Measurements from ENCODE around the gene ARSB. TPM values are rescaled to one million over a fixed set of nuclear protein-coding genes. Genes with fewer than 3 reads are reported as not detected.
"Not testable (repeated sequence)": the region's sequence is repeated elsewhere in the genome, so short reads cannot be mapped to it uniquely, and the experiment has no call there.

The ARSB gene
- total RNA-seq, 1 donor, result 9.7 TPM

DNA sequence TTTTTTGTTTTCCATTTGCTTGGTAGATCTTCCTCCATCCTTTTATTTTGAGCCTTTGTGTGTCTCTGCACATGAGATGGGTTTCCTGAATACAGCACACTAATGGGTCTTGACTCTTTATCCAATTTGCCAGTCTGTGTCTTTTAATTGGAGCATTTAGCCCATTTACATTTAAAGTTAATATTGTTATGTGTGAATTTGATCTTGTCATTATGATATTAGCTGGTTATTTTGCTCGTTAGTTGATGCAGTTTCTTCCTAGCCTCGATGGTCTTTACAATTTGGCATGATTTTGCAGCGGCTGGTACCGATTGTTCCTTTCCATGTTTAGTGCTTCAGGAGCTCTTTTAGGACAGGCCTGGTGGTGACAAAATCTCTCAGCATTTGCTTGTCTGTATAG lies 133.2 kb downstream of the ARSB start:
- not testable (repeated sequence) for DNase-seq (ENCODE audit: low read depth in 2 of 3, low spot score in 2 of 3)

DNA sequence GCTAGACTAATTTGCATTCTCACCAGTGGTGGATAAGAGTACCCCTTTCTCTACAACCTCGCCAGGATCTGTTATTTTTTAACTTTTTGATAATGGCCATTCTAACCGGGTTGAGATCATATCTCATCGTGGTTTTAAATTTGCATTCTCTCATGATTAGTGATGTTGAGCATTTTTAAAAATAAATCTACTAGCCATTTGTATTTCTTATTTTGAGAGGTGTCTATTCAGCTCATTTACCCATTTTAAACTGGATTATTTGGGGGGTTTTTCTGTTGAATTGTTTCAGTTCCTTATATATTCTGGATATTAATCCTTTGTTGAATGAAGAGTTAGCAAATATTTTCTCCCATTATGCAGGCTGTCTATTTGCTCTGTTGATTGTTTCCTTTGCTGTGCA lies 139.6 kb downstream of the ARSB start:
- DNase-seq (ENCODE audit: low read depth in 2 of 3, low spot score in 2 of 3), result no peak

DNA sequence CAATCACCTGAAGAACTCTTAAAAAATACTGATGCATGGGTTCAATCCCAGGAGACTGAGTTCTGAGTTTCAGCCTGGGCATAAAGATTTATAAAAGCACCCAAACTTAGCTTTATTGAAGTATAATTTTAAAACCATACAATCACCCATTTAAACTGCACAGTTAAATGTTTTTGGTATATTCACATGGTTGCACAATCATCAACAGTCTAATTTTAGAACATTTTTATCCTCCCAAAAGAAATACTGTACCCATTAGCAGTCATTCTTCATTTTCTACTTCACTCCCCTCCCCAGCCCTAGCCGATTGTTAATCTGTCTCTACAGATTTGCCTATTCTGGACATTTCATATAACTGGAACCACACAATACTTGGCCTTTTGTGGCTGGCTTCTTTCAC lies 141.7 kb downstream of the ARSB start:
- no peak for DNase-seq (ENCODE audit: low read depth in 2 of 3, low spot score in 2 of 3)

DNA sequence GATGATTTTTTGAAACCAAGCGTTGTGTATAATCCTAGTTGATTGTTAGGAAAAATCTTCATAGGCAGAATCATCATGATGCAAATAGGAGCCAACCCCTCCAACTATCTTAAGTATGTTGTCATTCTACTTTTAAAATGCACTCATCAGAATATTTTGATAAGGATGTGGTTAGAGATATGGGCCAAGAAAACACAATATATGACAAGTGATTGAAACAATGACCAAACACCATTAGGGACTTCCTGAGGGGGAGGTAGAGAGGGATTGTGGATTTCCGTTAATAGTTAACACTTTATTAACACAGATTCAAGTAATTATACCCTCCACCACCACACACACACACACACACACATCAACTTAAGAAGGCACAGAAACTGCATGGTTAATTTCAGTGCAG lies 143.3 kb downstream of the ARSB start:
- DNase-seq (ENCODE audit: low read depth in 2 of 3, low spot score in 2 of 3), result no peak

DNA sequence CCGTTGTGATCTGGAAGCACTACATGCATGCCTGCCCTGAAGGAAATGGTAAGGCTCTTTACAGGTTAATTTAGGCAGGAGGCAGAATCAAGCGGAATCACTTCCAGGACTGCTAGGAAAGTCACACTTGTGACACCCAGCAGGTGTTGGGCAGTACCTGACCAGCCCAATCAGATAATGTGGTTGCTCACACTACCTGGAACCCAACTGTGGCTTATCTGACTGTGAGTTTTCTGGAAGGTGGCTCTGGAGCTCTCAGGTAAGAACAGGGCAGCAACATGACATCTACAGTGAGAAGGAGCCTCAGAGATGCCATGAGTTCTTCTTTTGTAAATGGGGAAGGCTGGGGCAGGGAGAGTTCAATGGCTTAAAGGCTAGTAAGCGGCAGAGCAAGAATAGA lies 146.4 kb downstream of the ARSB start:
- DNase-seq (ENCODE audit: low read depth in 2 of 3, low spot score in 2 of 3), result no peak

DNA sequence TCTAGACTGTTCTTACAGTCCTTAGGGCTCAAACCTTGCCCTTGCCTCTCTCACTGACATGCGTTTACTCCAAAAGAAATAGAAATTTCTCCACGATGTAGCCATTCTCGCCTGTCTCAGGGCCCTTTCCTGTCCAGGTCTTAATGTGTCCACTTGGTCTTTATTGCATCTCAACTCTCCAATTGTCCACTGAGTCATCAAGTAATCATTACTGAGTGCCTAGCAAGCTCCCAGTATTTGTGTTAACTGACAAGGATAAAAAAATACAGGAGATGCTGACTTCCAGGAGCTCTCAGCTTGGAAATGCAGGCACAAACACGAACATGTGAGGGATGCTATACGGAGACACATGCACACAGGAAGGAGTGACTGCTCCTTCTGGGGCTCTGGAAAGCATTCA lies 147.3 kb downstream of the ARSB start:
- no peak for DNase-seq (ENCODE audit: low read depth in 2 of 3, low spot score in 2 of 3)

DNA sequence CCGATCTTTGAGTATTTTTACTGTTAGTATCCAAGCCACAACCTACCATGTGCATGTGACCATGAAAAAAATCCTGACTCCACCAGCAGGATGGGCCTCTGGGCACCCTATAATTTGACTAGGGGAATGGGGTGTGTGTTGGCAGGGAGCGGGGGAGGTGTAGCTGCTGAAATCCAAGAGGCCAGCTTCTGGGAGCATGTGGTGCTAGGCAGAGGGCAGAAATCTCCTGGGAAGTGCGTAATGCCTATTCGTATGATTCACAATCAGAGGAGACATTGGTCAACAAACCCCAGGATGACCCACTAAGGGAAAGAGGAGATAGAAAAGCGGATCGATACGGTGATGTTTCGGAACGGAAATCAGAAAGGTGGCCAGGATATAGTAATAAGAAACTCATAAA lies 149.9 kb downstream of the ARSB start:
- no peak for DNase-seq (ENCODE audit: low read depth in 2 of 3, low spot score in 2 of 3)

DNA sequence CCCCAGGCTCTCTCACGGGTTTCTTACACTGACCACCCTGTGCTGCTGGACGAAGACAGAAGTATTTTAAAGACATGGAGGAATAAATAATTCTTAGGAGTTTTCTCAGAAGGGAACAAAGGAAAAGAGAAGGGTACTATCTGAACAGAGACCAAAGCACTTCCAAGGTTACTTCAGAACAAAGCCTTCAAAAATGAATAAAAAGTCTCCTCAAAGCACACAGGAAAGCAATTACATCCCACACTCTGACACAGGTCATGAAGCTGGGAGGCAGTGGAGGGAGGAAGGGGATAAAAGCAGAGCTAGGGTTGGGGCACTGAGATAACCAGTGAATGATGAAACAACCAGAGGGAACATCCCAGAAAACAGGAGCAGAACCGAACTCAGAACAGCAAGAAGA lies 151.8 kb downstream of the ARSB start:
- DNase-seq (ENCODE audit: low read depth in 2 of 3, low spot score in 2 of 3), result no peak

DNA sequence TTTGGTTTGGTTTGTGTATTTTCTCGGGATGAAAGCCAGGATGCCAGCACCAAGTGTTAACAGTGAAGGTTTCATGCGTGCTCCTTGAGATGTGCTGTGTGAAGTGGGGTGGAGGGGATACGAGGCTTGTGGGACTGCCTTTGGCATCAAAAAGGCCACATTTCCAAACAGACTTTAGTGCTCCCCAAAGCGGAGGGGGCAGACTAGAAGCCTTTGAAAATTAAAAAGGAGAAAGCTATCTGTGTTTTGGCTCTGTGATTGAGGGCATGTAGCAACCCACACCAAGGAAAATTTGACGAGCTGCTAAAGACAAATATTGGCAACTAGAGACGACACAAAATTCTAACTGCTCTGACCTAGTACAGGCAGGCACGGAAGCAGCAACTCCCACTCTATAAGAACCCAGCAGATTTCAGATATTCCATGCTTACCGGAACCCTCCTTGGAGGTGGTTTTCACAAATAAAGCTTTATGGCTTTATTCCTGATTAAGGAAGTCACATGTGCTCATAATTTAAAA lies 154.5 kb downstream of the ARSB start:
- DNase-seq (ENCODE audit: low read depth in 2 of 3, low spot score in 2 of 3), result no peak

DNA sequence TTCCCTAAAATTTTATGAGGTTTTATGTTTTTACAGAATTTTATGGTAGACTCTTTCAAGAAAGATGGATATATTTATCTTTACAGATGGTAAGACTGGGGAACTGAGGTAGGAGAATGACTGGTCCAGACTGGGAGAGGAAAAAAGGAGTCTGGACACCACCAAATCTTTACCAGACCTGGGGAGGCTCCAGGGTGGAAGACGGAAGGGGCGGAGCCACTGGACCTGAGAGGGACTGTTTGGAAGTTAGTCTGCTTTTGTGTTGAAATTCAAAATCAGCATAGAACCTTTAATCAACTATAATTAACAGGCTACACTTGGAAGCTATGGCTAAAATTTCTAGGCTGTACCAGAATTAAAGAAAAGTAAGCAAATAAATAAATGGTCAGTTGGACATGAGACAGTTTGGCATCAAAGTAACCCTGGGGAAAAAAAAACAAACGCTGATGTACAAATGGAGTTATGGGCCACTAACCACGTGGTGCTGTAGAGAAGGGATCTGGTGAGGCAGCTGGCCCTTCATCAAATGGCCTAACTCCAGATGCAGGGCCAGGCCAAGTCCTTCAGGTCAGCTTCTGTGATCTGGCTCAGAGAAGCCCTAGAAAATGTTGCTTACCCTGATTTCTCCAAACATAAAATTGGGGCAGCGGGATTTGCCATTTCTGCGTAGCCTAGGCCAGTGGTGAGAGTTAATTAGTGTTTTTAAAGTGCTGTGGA lies 155.1 kb downstream of the ARSB start:
- DNase-seq (ENCODE audit: low read depth in 2 of 3, low spot score in 2 of 3), result no peak

DNA sequence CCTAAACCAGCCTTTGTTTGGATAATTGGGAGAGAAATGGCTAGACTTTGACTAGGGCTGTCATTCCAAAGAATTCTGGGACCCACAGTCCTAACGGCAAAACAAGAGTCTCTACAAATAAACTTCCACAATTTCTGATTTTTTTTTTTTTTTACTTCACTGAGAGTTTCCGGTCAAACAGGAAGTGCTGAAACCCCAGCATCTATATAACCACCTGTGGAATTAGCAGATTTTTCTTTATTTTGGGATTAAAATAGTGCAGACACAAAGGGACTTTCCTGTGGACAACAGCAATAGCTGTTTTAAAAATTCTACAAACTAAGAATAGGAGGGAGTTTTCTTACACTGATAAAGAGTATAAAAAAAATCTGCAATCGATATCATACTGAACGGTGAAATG lies 157.4 kb downstream of the ARSB start:
- DNase-seq (ENCODE audit: low read depth in 2 of 3, low spot score in 2 of 3), result no peak

DNA sequence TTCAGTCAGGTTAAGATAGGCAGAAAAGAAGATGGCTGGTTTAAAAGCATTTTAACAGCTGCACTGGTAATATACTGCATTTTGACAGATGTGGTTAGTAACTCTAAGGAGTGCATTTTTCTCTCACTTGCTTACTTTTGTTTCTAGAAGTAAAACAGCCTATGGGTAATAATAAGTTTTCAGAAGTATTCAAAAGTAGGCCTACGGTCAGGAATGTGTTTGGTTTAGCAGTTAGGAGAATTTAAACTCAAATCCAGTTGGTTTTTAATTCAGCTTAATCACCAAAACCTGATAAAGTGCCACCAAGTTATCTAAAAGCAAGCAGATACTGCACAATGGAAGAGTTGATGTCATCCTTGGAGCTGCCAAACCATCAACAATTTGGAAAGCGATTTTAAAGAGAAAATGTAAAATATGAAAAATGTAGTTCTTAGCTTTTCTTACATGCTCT lies 160.3 kb downstream of the ARSB start:
- DNase-seq (ENCODE audit: low read depth in 2 of 3, low spot score in 2 of 3), result peak in 1 of 3 donors; percentile 27

DNA sequence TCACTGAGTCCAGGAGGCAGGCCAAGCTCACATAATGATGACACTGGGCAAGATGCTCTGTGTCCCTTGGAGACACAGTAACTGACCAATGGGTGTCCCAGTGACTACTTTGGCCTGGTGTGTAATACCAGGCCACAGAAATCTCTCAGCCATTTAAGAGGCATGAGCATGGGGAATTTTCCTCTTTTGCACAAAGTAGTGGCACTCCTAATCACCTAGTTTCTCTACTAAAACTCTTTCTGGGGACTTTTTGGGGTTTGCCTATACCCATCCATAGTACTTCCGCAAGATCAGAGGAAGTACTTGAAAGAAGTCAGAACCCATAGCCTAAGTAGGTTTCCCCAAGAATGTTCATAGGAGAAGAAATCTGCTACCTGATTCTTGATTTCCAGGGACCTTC lies 161.9 kb downstream of the ARSB start:
- no peak for DNase-seq (ENCODE audit: low read depth in 2 of 3, low spot score in 2 of 3)

DNA sequence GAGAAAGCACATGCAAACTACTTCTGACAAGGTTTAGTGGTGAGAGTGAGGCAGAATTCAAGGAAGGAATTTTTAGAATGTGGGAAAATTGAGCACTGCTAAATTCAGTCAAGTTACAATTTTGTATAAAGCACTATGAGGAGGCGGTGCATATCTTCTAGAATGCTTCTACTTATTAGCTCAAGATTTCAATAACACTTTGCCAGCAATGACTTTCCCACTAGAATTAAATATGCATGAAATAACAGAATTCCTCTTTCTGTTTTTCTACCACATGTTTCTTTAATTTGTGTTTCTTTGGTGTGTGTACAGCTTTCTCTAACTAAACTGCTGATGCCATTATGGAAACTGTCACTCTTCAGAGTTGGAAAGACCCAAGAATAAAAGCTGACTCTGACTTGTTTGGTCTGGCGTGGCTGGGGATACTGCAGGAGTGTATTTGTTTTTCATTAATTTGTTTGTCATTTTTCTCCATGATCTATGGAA lies 163.5 kb downstream of the ARSB start:
- DNase-seq (ENCODE audit: low read depth in 2 of 3, low spot score in 2 of 3), result no peak

DNA sequence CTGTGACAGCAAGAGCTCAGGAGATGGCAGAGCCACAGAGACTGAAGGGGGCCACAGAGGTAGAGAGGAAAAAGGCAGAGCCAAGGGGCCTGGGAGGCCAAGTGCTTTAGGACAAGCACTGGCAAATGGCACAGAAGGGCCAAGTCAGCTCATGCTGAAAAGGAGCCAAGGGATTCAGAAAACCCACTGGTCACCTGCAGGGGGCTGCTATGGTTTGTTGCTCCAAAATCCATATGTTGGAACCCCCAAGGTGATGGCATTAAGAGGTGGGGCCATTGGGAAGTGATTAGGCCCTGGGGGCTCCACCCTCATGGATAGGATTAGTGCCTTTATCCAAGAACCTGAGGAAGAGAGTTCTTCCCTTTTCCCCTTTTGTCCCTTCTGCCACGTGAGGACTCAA lies 165.4 kb downstream of the ARSB start:
- DNase-seq (ENCODE audit: low read depth in 2 of 3, low spot score in 2 of 3), result no peak

DNA sequence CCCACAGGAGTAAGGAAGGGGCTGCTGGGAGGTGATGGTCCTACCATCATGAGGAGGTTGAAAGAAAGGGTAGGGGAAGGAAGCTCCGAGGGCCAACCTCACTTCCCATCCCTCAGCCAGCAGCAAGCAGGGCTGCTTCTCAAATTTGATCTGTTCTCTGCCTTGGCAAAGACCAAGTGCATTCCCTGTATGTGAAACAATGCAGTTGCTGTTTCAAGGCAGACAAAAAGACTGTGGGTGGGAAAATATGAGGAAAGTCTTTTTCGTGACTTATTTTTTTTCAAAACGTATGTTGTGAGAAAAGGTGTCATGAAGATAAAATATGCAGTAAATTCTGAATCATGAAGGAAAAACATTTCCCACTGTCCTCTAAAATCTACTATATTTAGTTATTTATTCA lies 165.9 kb downstream of the ARSB start:
- no peak for DNase-seq (ENCODE audit: low read depth in 2 of 3, low spot score in 2 of 3)

DNA sequence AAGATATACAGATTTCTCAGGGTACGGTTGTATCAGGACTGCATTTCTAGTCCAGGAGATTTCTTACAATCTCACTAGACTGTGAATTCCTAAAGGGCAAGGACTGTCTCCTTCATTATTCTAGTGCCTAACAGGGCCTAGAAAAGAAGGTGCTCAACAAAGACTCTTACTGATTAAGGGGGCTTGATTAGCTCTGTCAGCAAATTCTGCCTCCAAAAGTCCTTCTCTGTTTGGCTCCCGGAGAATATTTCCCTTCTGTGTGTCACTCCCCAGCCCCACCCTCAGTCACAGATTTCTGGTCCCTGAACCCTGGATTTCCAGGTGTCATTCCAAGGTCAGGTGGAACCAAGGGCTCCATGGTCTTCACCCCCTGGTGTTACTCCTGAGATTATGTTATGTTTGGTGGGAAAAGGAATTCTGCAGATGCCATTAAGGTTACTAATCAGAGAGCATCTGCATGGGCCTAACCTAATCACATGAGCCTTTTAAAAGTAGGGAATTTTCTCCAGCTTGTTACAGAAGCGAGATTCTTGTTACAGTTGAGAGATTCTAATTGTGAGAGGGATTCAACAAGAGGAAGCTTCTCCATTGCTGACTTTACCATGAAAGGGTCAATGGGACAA lies 168.9 kb downstream of the ARSB start:
- DNase-seq (ENCODE audit: low read depth in 2 of 3, low spot score in 2 of 3), result no peak

DNA sequence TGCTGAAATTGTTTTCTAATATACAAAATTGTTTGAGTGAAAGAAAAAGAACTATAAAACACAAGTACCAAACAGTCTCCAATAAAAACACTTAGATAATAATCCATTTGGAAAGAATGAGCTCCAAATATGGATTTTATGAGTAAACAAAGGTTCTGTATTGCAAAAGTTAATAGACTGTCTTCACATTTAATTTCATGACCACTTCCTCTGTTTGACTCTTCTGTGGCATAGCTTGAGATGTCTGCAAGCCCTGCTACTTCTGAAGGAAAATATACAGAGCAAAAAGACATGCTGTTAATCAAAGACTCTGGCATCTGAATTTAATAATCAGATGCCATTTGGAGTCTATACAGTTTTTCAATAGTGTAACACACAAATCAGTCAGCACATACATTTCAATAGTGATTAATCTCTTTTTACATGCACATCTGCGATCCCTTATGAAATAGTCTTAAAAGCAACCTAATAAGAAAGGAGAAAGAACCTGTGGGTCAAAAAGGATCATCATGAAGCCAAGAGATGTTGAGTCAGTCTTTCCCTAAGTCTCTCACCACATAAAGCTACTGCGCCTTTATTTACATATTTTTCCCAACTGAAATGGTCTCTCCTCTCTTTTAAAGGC lies 171.1 kb downstream of the ARSB start:
- no peak for DNase-seq (ENCODE audit: low read depth in 2 of 3, low spot score in 2 of 3)

DNA sequence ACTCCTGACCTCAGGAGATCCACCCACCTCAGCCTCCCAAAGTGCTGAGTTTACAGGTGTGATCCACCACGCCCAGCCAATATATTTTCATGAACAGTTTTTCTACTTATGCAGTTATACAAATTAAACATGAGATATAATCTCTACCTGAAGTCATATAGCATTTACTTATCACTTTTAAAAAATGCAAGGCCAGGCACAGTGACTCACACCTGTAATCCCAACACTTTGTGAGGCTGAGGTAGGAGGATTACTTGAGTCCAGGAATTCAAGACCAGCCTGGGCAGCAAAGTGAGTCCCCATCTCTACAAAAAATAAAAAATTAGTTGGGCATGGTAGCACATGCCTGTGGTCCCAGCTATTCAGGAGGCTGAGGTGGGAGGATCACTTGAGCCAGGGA lies 171.8 kb downstream of the ARSB start:
- no peak for DNase-seq (ENCODE audit: low read depth in 2 of 3, low spot score in 2 of 3)

DNA sequence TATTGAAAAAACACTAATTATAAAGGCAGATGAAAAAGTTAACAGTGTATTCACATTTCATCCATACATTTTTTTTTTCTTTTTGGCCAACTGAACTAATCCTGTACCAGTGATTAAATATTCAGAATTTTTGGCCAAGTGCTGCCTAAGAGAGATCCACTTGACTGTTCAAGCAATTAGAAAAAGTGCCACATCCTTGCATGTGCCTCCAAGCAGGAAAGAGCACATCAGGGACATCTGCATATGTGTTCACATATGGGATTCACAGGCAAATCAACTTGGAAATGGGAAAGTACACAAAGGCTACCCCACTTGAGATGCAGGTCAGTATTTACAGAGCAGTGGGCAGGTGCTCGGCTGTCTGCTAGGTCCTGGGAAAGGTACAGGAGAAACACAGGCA lies 173.2 kb downstream of the ARSB start:
- DNase-seq (ENCODE audit: low read depth in 2 of 3, low spot score in 2 of 3), result no peak

DNA sequence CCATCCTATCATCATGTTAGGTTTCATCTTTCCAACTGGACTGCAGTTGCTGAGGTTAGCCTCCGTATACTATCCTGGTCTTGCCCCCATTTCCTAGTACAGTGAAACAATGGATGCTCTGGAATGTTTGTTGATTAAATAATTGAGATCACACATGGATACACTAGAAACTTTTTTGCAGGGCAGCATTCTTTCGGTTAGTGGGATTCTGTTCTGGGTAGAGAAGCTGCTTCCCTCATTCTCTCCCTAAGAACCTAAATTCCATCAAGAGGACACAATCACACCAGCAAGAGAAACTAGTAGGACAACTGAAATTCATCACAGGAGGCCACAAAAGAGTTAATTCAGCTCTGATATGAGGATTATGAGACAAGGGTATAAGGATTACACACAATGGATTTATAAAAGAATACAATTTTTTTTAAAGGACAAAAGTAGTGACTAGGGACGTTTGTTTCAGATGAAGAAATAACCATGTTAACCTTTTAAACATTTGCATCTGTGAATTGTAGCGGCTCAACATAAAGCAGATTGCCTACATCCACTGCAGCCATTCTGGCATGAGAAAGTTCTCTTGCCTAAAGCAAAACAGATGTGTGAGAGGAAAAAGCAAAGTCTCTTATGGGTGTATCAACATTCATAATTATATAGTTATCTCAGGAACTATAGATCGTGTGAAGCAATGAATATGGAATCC lies 173.8 kb downstream of the ARSB start:
- no peak for DNase-seq (ENCODE audit: low read depth in 2 of 3, low spot score in 2 of 3)
